Measurements from ENCODE around the gene BRF1. TPM values are rescaled to one million over a fixed set of nuclear protein-coding genes. Genes with fewer than 3 reads are reported as not detected.
"Not testable (repeated sequence)": the region's sequence is repeated elsewhere in the genome, so short reads cannot be mapped to it uniquely, and the experiment has no call there.

Gene BRF1
- total RNA-seq, 1 donor from 2014 or later = 80.5 TPM

- no peak for DNase-seq (ENCODE audit: low read depth)
These were observed 7.7 kb downstream of the BRF1 start for GRCh38 chr14:105292826-105293711.

- DNase-seq (ENCODE audit: low read depth) = no peak
These were observed 10.0 kb downstream of the BRF1 start for GRCh38 chr14:105290621-105291346.

GRCh38 chr14:105288936-105289335 lies 11.9 kb downstream of the BRF1 start:
- DNase-seq (ENCODE audit: low read depth) = not testable (repeated sequence)

- DNase-seq (ENCODE audit: low read depth) = no peak
These were observed 13.3 kb downstream of the BRF1 start for GRCh38 chr14:105287249-105288102.

- no peak for DNase-seq (ENCODE audit: low read depth)
These were observed 14.0 kb downstream of the BRF1 start for GRCh38 chr14:105286759-105287144.

GRCh38 chr14:105285174-105285573 lies 15.6 kb downstream of the BRF1 start:
- no peak for DNase-seq (ENCODE audit: low read depth)

- DNase-seq (ENCODE audit: low read depth) = no peak
These were observed 16.9 kb downstream of the BRF1 start for GRCh38 chr14:105283899-105284298.

- no peak for DNase-seq (ENCODE audit: low read depth)
These were observed 17.8 kb downstream of the BRF1 start for GRCh38 chr14:105283028-105283427.

- DNase-seq (ENCODE audit: low read depth) = no peak
These were observed 18.6 kb downstream of the BRF1 start for GRCh38 chr14:105282098-105282725.

- peak; percentile 65 for DNase-seq (ENCODE audit: low read depth)
These were observed 19.3 kb downstream of the BRF1 start for GRCh38 chr14:105281371-105282097.

- DNase-seq (ENCODE audit: low read depth) = no peak
These were observed 20.3 kb downstream of the BRF1 start for GRCh38 chr14:105280525-105280924.

GRCh38 chr14:105279642-105280361 lies 21.0 kb downstream of the BRF1 start:
- no peak for DNase-seq (ENCODE audit: low read depth)

GRCh38 chr14:105277448-105277847 lies 23.4 kb downstream of the BRF1 start:
- DNase-seq (ENCODE audit: low read depth) = not testable (repeated sequence)

GRCh38 chr14:105275267-105275946 lies 25.4 kb downstream of the BRF1 start:
- peak; percentile 88 for DNase-seq (ENCODE audit: low read depth)

- DNase-seq (ENCODE audit: low read depth) = no peak
These were observed 26.2 kb downstream of the BRF1 start for GRCh38 chr14:105274637-105275036.

GRCh38 chr14:105273062-105273461 lies 27.7 kb downstream of the BRF1 start:
- DNase-seq (ENCODE audit: low read depth) = no peak

GRCh38 chr14:105272623-105273022 lies 28.2 kb downstream of the BRF1 start:
- DNase-seq (ENCODE audit: low read depth) = no peak

- no peak for DNase-seq (ENCODE audit: low read depth)
These were observed 29.4 kb downstream of the BRF1 start for GRCh38 chr14:105271224-105271890.

Measured in myocyte (in vitro differentiated cells).